K562 (cell line): ENCODE results near the gene GPR162. TPM values are rescaled to one million over a fixed set of nuclear protein-coding genes. Genes with fewer than 3 reads are reported as not detected.

Source experiments
- ATF1 ChIP-seq, 2 experiments: fragments of 450-650 bp in 1 of 2; IDR thresholded peaks; 2 replicates each; pipeline ENCODE4 v1.6.1; 2016; ENCODE audit warnings: missing compliant biosample characterization in 1 of 2, missing genetic modification characterization in 1 of 2
- KDM5B ChIP-seq: fragments of 200-600 bp; sonication (generic); IDR thresholded peaks from 2 replicates; pipeline ENCODE4 v1.6.1; 2012; ENCODE audit warnings: low read depth, mild to moderate bottlenecking, moderate library complexity, low read length, control low read depth, inconsistent platforms; ENCODE audit not compliant: insufficient replicate concordance
- MGA ChIP-seq: fragments of 450-650 bp; IDR thresholded peaks from 2 replicates; pipeline ENCODE4 v1.6.1; 2016; ENCODE audit warnings: mild to moderate bottlenecking, moderate library complexity
- MLLT1 ChIP-seq, 2 experiments: fragments of 450-650 bp; IDR thresholded peaks; 2 replicates each; pipeline ENCODE4 v1.6.1; 2016
- NCOA6 ChIP-seq: fragments of 450-650 bp; IDR thresholded peaks from 2 replicates; pipeline ENCODE4 v1.6.1; 2017; ENCODE audit warnings: mild to moderate bottlenecking
- RBM25 ChIP-seq: fragments of 200-400 bp; formaldehyde crosslinking; IDR thresholded peaks from 2 replicates; pipeline ENCODE4 v1.6.1; 2018; ENCODE audit warnings: low read length, low read depth, moderate library complexity; ENCODE audit not compliant: severe bottlenecking
- RBM39 ChIP-seq: fragments of 200-400 bp; formaldehyde crosslinking; optimal IDR thresholded peaks from 2 replicates; pipeline ENCODE3; 2018; ENCODE audit warnings: low read depth, low read length
- RFX1 ChIP-seq: fragments of 450-650 bp; IDR thresholded peaks from 2 replicates; pipeline ENCODE4 v1.6.1; 2016; ENCODE audit warnings: mild to moderate bottlenecking, moderate library complexity
- ZNF324 ChIP-seq: fragments of 250-450 bp; sonication (Bioruptor Pico); IDR thresholded peaks from 2 replicates; pipeline ENCODE4 v1.4.0; 2020; ENCODE audit warnings: mild to moderate bottlenecking
- polyA plus RNA-seq, 8 experiments: library from polyadenylated mRNA; depleted of rRNA in 4 of 8; stranded (reverse) in 5 of 8; unstranded in 3 of 8; fragments of >200 nt; fragmentation: Nextera tagmentation in 2 of 8; fragmentation: Illumina TruSeq in 1 of 8; extraction: Ambion mirVana in 2 of 8; extraction: Trizol in 1 of 8; gene quantifications; 2 replicates each; pipeline versions ENCODE4 v1.2.1 to v1.2.3, GENCODE V29; 2011 to 2014; ENCODE audit warnings: inconsistent platforms in 1 of 8, missing spikeins in 1 of 8
- total RNA-seq, 7 experiments: library from RNA; depleted of rRNA in 6 of 7; stranded (reverse); fragments of >200 nt in 6 of 7; fragmentation: Illumina TruSeq in 2 of 7; extraction: Trizol in 2 of 7; gene quantifications; 2 replicates each; pipeline versions ENCODE4 v1.2.1 to v1.2.3, GENCODE V29; 2011 to 2021; ENCODE audit warnings: low replicate concordance in 1 of 7

GPR162 gene
- total and polyA plus RNA-seq, 9 of the 15 experiments (the other 6 are each of a cell fraction or from before 2014, with no cell fraction given): 0.65 to 1.8 (median 1.1) TPM; not detected in 2

- TF ChIP-seq MGA (peak; percentile 77), RBM25 (peak; percentile 97), ZNF324 (no peak), RBM39 (no peak), MLLT1 (IDR thresholded peaks at IDR 0.05) (peak in 1 of 2 experiments; percentile 60; a peak in 1 of 4 replicates), KDM5B (peak; percentile 65), NCOA6 (no peak), ATF1 (CRISPR knock-in tag; IDR thresholded peaks at IDR 0.05) (no peak), ATF1 (tag; IDR thresholded peaks at IDR 0.05) (peak; percentile 90), RFX1 (0 out of 2 replicates have a peak, but pooled peaks have one; percentile 15)
Measured at GRCh38 chr12:6851153-6851920, 29.7 kb downstream of the GPR162 start, which contains the start of gene CDCA3 (continued).
